ENCODE data around the gene TXNIP. TPM values are rescaled to one million over a fixed set of nuclear protein-coding genes. Genes with fewer than 3 reads are reported as not detected.

Gene TXNIP
- 161 TPM for polyA plus RNA-seq (2013, experiment 1 of 2)
- polyA plus RNA-seq (2013, experiment 2 of 2) = 167 TPM

DNA sequence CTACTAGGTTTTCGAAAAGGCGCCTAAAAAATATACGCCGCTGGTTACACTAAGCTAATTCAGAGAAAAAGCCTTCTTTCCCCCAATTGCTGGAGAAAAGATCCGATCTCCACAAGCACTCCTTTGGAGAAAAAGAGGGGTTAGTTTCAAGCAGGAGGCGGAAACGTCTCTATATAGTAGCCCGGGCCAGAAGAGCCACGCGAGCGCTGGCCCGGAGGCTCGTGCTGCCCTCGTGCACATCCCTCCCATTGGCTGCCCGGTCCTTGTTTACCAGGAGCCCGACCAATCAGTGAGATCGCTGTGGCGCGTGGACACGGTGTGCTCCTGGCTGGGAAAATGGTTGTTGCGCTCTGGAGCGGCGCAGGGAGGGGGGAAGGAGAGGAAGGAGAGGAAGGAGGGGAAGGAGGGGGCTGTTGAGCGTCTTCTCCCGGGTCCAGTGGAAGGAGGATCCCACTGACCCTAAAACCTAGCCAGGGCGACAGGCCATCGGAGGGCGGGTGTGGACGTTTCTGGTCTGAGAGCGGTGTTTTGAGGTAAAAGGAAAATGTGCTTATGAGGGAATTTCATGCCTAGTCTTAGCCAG lies at the start of gene TXNIP:
Gene TXNIP (minus strand): TSS at position 147 of the 583 bp plus-strand sequence. CDS start 313 bp downstream, outside the sequence.
- Histone ChIP-seq H3K27ac (ENCODE audit: low read length, poor library complexity, severe bottlenecking) (peak within 1 kb of the TSS; percentile 86), H2BK5ac (ENCODE audit: low read depth, low read length, poor library complexity, severe bottlenecking) (peak within 1 kb of the TSS; percentile 91), H2BK120ac (ENCODE audit: low read depth, low read length) (peak within 1 kb of the TSS; percentile 50), H3K14ac (ENCODE audit: low read length in 2 of 2) (peak within 1 kb of the TSS; percentile 11 to 89), H3K23ac (ENCODE audit: low read length in 2 of 2) (no peak within 1 kb of the TSS), H2BK15ac (ENCODE audit: low read depth, poor library complexity, severe bottlenecking) (peak within 1 kb of the TSS; percentile 90), H3K79me1 (replicated peaks; ENCODE audit: low read length, poor library complexity, severe bottlenecking) (no peaks in the 10 kb centered on the region), H3K27me3 (ENCODE audit: control insufficient read depth in 1 of 2, insufficient read depth in 1 of 2, low read length in 2 of 2) (no peaks in the 10 kb centered on the region), H3K4me3 (ENCODE audit: insufficient read depth in 1 of 2, low read depth in 1 of 2, low read length in 2 of 2) (peak within 1 kb of the TSS; percentile 80 to 98), H2BK12ac (ENCODE audit: low read length in 2 of 2) (peak within 1 kb of the TSS; percentile 69 to 94), H3K4me1 (ENCODE audit: control insufficient read depth, insufficient read depth, low read depth, low read length) (peaks cover 12% of the 10 kb centered on the region), H3K4ac (ENCODE audit: low read depth in 1 of 2, low read length in 2 of 2) (peak within 1 kb of the TSS; percentile 63 to 85), H2AK5ac (ENCODE audit: low read length, severe bottlenecking) (peak within 1 kb of the TSS; percentile 14), H3K4me2 (ENCODE audit: low read length, poor library complexity, severe bottlenecking) (peak within 1 kb of the TSS; percentile 68), H4K8ac (ENCODE audit: low read length) (peak within 1 kb of the TSS; percentile 97), H4K91ac (ENCODE audit: low read length) (peak within 1 kb of the TSS; percentile 97), H3K36me3 (ENCODE audit: control insufficient read depth in 1 of 2, insufficient read depth in 2 of 2, low read depth in 1 of 2, low read length in 2 of 2) (peaks cover 12 to 36% of the 10 kb centered on the region in 2 experiments), H3K18ac (ENCODE audit: low read depth in 1 of 2, low read length in 2 of 2) (peak within 1 kb of the TSS; percentile 89 to 94), H2AFZ (ENCODE audit: low read depth, low read length) (no peak within 1 kb of the TSS), H3K9me3 (ENCODE audit: control insufficient read depth, low read length) (no peaks in the 10 kb centered on the region), H3K9ac (ENCODE audit: low read length) (peak within 1 kb of the TSS; percentile 93)
- WGBS = 0% methylated on average over 28 of the region's 30 CpGs
- DNase-seq = peak; percentile 98

DNA sequence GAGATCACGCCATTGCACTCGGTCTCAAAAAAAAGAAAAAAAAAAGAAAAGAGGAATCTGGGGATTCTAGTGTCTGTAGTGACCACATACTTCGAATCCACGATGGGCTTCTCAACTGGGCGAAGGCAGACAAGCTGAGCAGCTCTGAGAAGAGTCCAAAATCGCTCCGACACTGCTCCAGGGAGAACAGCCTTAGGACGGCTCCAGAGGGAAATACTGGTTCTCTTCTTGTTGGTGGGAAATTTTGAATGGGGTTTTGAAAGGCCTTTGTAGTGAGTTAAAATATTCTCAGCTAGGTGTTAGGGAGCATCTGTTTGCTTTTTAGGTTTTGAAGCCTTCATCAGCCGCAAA lies 43.4 kb upstream of the TXNIP start:
- Histone ChIP-seq H3K79me1 (replicated peaks; ENCODE audit: low read length, poor library complexity, severe bottlenecking) (no peaks in the 10 kb centered on the region), H3K9ac (ENCODE audit: low read length) (peak overlapping the region; percentile 95), H2BK15ac (ENCODE audit: low read depth, poor library complexity, severe bottlenecking) (no peak overlapping the region), H3K27me3 (ENCODE audit: control insufficient read depth in 1 of 2, insufficient read depth in 1 of 2, low read length in 2 of 2) (no peaks in the 10 kb centered on the region), H3K36me3 (ENCODE audit: control insufficient read depth in 1 of 2, insufficient read depth in 2 of 2, low read depth in 1 of 2, low read length in 2 of 2) (no peaks in the 10 kb centered on the region), H3K18ac (ENCODE audit: low read depth in 1 of 2, low read length in 2 of 2) (no peak overlapping the region), H4K8ac (ENCODE audit: low read length) (no peak overlapping the region), H3K4me3 (ENCODE audit: insufficient read depth in 1 of 2, low read depth in 1 of 2, low read length in 2 of 2) (peak overlapping the region in 1 of 2 experiments; percentile 91), H3K23ac (ENCODE audit: low read length in 2 of 2) (no peak overlapping the region), H3K14ac (ENCODE audit: low read length in 2 of 2) (no peak overlapping the region), H3K9me3 (ENCODE audit: control insufficient read depth, low read length) (no peaks in the 10 kb centered on the region), H3K4ac (ENCODE audit: low read depth in 1 of 2, low read length in 2 of 2) (no peak overlapping the region), H4K91ac (ENCODE audit: low read length) (no peak overlapping the region), H2BK5ac (ENCODE audit: low read depth, low read length, poor library complexity, severe bottlenecking) (no peak overlapping the region), H2AFZ (ENCODE audit: low read depth, low read length) (no peak overlapping the region), H2AK5ac (ENCODE audit: low read length, severe bottlenecking) (no peak overlapping the region), H3K4me2 (ENCODE audit: low read length, poor library complexity, severe bottlenecking) (no peak overlapping the region), H2BK120ac (ENCODE audit: low read depth, low read length) (no peak overlapping the region), H2BK12ac (ENCODE audit: low read length in 2 of 2) (no peak overlapping the region), H3K4me1 (ENCODE audit: control insufficient read depth, insufficient read depth, low read depth, low read length) (no peaks in the 10 kb centered on the region), H3K27ac (ENCODE audit: low read length, poor library complexity, severe bottlenecking) (no peak overlapping the region)
- peak; percentile 14 for DNase-seq
- WGBS = 88% methylated on average over 9 of the region's 9 CpGs

DNA sequence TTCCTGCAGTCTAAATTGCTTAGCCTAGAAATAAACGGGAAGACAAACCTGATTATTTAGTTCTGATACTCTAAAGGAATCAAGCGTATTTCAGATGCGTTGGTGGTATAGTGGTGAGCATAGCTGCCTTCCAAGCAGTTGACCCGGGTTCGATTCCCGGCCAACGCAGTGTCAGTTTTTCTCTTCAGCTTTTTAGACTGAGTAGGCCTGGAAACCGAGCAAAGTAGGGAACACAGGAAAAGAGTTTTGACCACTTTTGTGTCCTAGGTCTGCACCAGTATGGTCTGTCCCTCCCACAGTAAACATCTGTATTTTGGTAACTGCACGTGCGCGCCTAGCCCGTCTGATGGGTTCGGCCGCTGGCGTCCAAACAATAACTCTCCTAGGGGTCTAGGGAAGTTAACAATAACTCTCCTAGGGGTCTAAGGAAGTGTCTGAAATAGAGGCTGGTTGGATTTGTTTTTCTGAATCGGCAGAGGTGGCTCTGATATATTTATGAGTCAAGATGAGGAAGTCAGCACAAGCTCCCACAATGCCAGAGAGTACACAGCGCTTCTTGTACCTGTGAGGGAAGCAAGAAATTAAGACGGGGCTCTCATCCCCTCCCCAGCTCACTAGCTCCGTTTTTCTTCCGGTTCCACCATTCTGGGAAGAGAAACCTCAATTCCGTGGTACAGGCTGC lies 40.7 kb upstream of the TXNIP start:
- peak overlapping the region; percentile 95 for H3K27ac ChIP-seq (ENCODE audit: low read length, poor library complexity, severe bottlenecking)
- peak overlapping the region; percentile 20 for H2AFZ ChIP-seq (ENCODE audit: low read depth, low read length)
- peak overlapping the region; percentile 28 to 45 for H3K18ac ChIP-seq (ENCODE audit: low read depth in 1 of 2, low read length in 2 of 2)
- H3K23ac ChIP-seq (ENCODE audit: low read length in 2 of 2) = no peak overlapping the region
- H3K36me3 ChIP-seq (ENCODE audit: control insufficient read depth in 1 of 2, insufficient read depth in 2 of 2, low read depth in 1 of 2, low read length in 2 of 2) = no peaks in the 10 kb centered on the region
- H2BK15ac ChIP-seq (ENCODE audit: low read depth, poor library complexity, severe bottlenecking) = no peak overlapping the region
- peak overlapping the region; percentile 95 for H3K9ac ChIP-seq (ENCODE audit: low read length)
- no peak overlapping the region for H4K8ac ChIP-seq (ENCODE audit: low read length)
- H3K4me2 ChIP-seq (ENCODE audit: low read length, poor library complexity, severe bottlenecking) = peak overlapping the region; percentile 95
- 0% methylated on average over 20 of the region's 21 CpGs for WGBS
- no peaks in the 10 kb centered on the region for H3K79me1 ChIP-seq (replicated peaks; ENCODE audit: low read length, poor library complexity, severe bottlenecking)
- DNase-seq = peak; percentile 95
- H2AK5ac ChIP-seq (ENCODE audit: low read length, severe bottlenecking) = no peak overlapping the region
- no peaks in the 10 kb centered on the region for H3K27me3 ChIP-seq (ENCODE audit: control insufficient read depth in 1 of 2, insufficient read depth in 1 of 2, low read length in 2 of 2)
- peak overlapping the region; percentile 75 for H4K91ac ChIP-seq (ENCODE audit: low read length)
- no peak overlapping the region for H2BK120ac ChIP-seq (ENCODE audit: low read depth, low read length)
- peak overlapping the region in 1 of 2 experiments; percentile 28 for H2BK12ac ChIP-seq (ENCODE audit: low read length in 2 of 2)
- H3K4me1 ChIP-seq (ENCODE audit: control insufficient read depth, insufficient read depth, low read depth, low read length) = no peaks in the 10 kb centered on the region
- H2BK5ac ChIP-seq (ENCODE audit: low read depth, low read length, poor library complexity, severe bottlenecking) = no peak overlapping the region
- H3K4me3 ChIP-seq (ENCODE audit: insufficient read depth in 1 of 2, low read depth in 1 of 2, low read length in 2 of 2) = peak overlapping the region; percentile 64 to 91
- H3K4ac ChIP-seq (ENCODE audit: low read depth in 1 of 2, low read length in 2 of 2) = peak overlapping the region in 1 of 2 experiments; percentile 51
- H3K14ac ChIP-seq (ENCODE audit: low read length in 2 of 2) = no peak overlapping the region
- H3K9me3 ChIP-seq (ENCODE audit: control insufficient read depth, low read length) = no peaks in the 10 kb centered on the region

- Histone ChIP-seq H3K18ac (ENCODE audit: low read depth in 1 of 2, low read length in 2 of 2) (no peak overlapping the region), H2BK5ac (ENCODE audit: low read depth, low read length, poor library complexity, severe bottlenecking) (no peak overlapping the region), H3K23ac (ENCODE audit: low read length in 2 of 2) (no peak overlapping the region), H3K4me1 (ENCODE audit: control insufficient read depth, insufficient read depth, low read depth, low read length) (no peaks in the 10 kb centered on the region), H4K8ac (ENCODE audit: low read length) (no peak overlapping the region), H2BK15ac (ENCODE audit: low read depth, poor library complexity, severe bottlenecking) (no peak overlapping the region), H3K27me3 (ENCODE audit: control insufficient read depth in 1 of 2, insufficient read depth in 1 of 2, low read length in 2 of 2) (no peaks in the 10 kb centered on the region), H3K36me3 (ENCODE audit: control insufficient read depth in 1 of 2, insufficient read depth in 2 of 2, low read depth in 1 of 2, low read length in 2 of 2) (no peaks in the 10 kb centered on the region), H3K4me2 (ENCODE audit: low read length, poor library complexity, severe bottlenecking) (peak overlapping the region; percentile 56), H3K14ac (ENCODE audit: low read length in 2 of 2) (no peak overlapping the region), H2BK120ac (ENCODE audit: low read depth, low read length) (no peak overlapping the region), H3K4me3 (ENCODE audit: insufficient read depth in 1 of 2, low read depth in 1 of 2, low read length in 2 of 2) (peak overlapping the region in 1 of 2 experiments; percentile 85), H2AK5ac (ENCODE audit: low read length, severe bottlenecking) (no peak overlapping the region), H3K27ac (ENCODE audit: low read length, poor library complexity, severe bottlenecking) (peak overlapping the region; percentile 10), H2BK12ac (ENCODE audit: low read length in 2 of 2) (no peak overlapping the region), H3K9ac (ENCODE audit: low read length) (peak overlapping the region; percentile 84), H3K79me1 (replicated peaks; ENCODE audit: low read length, poor library complexity, severe bottlenecking) (no peaks in the 10 kb centered on the region), H3K9me3 (ENCODE audit: control insufficient read depth, low read length) (no peaks in the 10 kb centered on the region), H2AFZ (ENCODE audit: low read depth, low read length) (no peak overlapping the region), H3K4ac (ENCODE audit: low read depth in 1 of 2, low read length in 2 of 2) (no peak overlapping the region), H4K91ac (ENCODE audit: low read length) (no peak overlapping the region)
- no peak for DNase-seq
- 0% methylated on average over 1 of the region's 10 CpGs for WGBS
Observed at GRCh38 chr1:146036241-146036964, 40.0 kb upstream of the TXNIP start.

Data from mesenchymal stem cell (in vitro differentiated cells and primary cell).